NT2/D1 (cell line): ENCODE data around the gene WRAP73.

Experiments
- YY1 ChIP-seq: IDR thresholded peaks from 2 replicates; pipeline ENCODE4 v1.6.1; 2011; ENCODE audit not compliant: insufficient read length, insufficient read depth
- ZNF274 ChIP-seq: IDR thresholded peaks from 2 replicates; pipeline ENCODE4 v1.6.1; 2011; ENCODE audit warnings: mild to moderate bottlenecking, low read depth, low read length

DNA sequence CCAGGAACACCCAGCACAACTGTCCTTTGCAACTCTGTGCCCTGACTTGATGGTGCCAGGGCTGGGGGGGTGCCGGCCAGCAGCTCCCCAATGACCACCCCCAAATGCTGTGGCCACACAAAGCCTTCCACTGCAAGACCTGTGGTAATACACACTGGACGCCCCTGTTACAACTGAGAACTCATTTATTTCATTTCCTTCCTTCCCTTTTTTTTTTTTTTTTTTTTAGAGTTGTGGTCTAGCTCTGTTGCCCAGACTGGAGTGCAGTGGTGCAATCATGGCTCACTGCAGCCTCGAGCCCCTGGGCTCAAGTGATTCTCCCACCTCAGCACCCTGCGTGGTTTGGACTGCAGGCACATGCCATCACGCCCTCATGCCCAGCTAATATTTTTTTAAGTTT, 27.6 kb upstream of the WRAP73 start:
- TF ChIP-seq ZNF274 (no peak), YY1 (no peak)
